ENCODE data around the gene PLCXD3.

Gene PLCXD3

GRCh38 chr5:41279040-41279439, 231.4 kb downstream of the PLCXD3 start:
- no peaks in the 10 kb centered on the region for H4K20me1 ChIP-seq (ENCODE audit: insufficient read depth, low read length, poor library complexity, severe bottlenecking)
- no peak for TF ChIP-seq EZH2phosphoT487 (IDR thresholded peaks at IDR 0.05; ENCODE audit: borderline replicate concordance)
- TF ChIP-seq CTCF (conservative IDR thresholded peaks at IDR 0.05; ENCODE audit: low read length) = no peak
- H3K4me2 ChIP-seq (ENCODE audit: low read depth, low read length, poor library complexity, severe bottlenecking) = no peak overlapping the region
- no peaks in the 10 kb centered on the region for H3K27me3 ChIP-seq (ENCODE audit: insufficient read depth, low read length, poor library complexity, severe bottlenecking)
- no peaks in the 10 kb centered on the region for H3K9me3 ChIP-seq (ENCODE audit: insufficient read depth, low read depth, low read length)
- H3K36me3 ChIP-seq (ENCODE audit: insufficient read depth, low read length) = no peaks in the 10 kb centered on the region
- H3K4me3 ChIP-seq (ENCODE audit: low read length, poor library complexity, severe bottlenecking) = no peak overlapping the region
- H3K9me2 ChIP-seq (replicated peaks; ENCODE audit: low read depth, low read length) = no peaks in the 10 kb centered on the region
- H2AFZ ChIP-seq (ENCODE audit: low read length) = no peak overlapping the region
- H3F3A ChIP-seq (ENCODE audit: low read depth) = no peaks in the 10 kb centered on the region
- no peaks in the 10 kb centered on the region for H3K79me2 ChIP-seq (ENCODE audit: insufficient read depth, low read length)
- no peak overlapping the region for H3K9ac ChIP-seq (ENCODE audit: low read depth, low read length, poor library complexity, severe bottlenecking)
- no peaks in the 10 kb centered on the region for H3K4me1 ChIP-seq (ENCODE audit: insufficient read depth, low read length, poor library complexity, severe bottlenecking)

- no peaks in the 10 kb centered on the region for H3K27me3 ChIP-seq (ENCODE audit: insufficient read depth, low read length, poor library complexity, severe bottlenecking)
- TF ChIP-seq CTCF (conservative IDR thresholded peaks at IDR 0.05; ENCODE audit: low read length) (no peak), EZH2phosphoT487 (IDR thresholded peaks at IDR 0.05; ENCODE audit: borderline replicate concordance) (no peak)
- no peaks in the 10 kb centered on the region for H4K20me1 ChIP-seq (ENCODE audit: insufficient read depth, low read length, poor library complexity, severe bottlenecking)
- H3K4me3 ChIP-seq (ENCODE audit: low read length, poor library complexity, severe bottlenecking) = no peak overlapping the region
- H3K4me1 ChIP-seq (ENCODE audit: insufficient read depth, low read length, poor library complexity, severe bottlenecking) = no peaks in the 10 kb centered on the region
- no peak overlapping the region for H3K4me2 ChIP-seq (ENCODE audit: low read depth, low read length, poor library complexity, severe bottlenecking)
- H3K79me2 ChIP-seq (ENCODE audit: insufficient read depth, low read length) = no peaks in the 10 kb centered on the region
- no peaks in the 10 kb centered on the region for H3K9me3 ChIP-seq (ENCODE audit: insufficient read depth, low read depth, low read length)
- H3K9ac ChIP-seq (ENCODE audit: low read depth, low read length, poor library complexity, severe bottlenecking) = no peak overlapping the region
- no peaks in the 10 kb centered on the region for H3K9me2 ChIP-seq (replicated peaks; ENCODE audit: low read depth, low read length)
- H2AFZ ChIP-seq (ENCODE audit: low read length) = no peak overlapping the region
- no peaks in the 10 kb centered on the region for H3F3A ChIP-seq (ENCODE audit: low read depth)
- no peaks in the 10 kb centered on the region for H3K36me3 ChIP-seq (ENCODE audit: insufficient read depth, low read length)
These were observed 232.7 kb downstream of the PLCXD3 start for GRCh38 chr5:41277476-41278245.

GRCh38 chr5:41275813-41276512, 234.4 kb downstream of the PLCXD3 start:
- no peak for TF ChIP-seq CTCF (conservative IDR thresholded peaks at IDR 0.05; ENCODE audit: low read length)
- no peak for TF ChIP-seq EZH2phosphoT487 (IDR thresholded peaks at IDR 0.05; ENCODE audit: borderline replicate concordance)
- no peaks in the 10 kb centered on the region for H3F3A ChIP-seq (ENCODE audit: low read depth)
- no peaks in the 10 kb centered on the region for H3K36me3 ChIP-seq (ENCODE audit: insufficient read depth, low read length)
- H3K9me2 ChIP-seq (replicated peaks; ENCODE audit: low read depth, low read length) = no peaks in the 10 kb centered on the region
- no peaks in the 10 kb centered on the region for H3K4me1 ChIP-seq (ENCODE audit: insufficient read depth, low read length, poor library complexity, severe bottlenecking)
- no peaks in the 10 kb centered on the region for H3K79me2 ChIP-seq (ENCODE audit: insufficient read depth, low read length)
- no peak overlapping the region for H2AFZ ChIP-seq (ENCODE audit: low read length)
- no peaks in the 10 kb centered on the region for H3K27me3 ChIP-seq (ENCODE audit: insufficient read depth, low read length, poor library complexity, severe bottlenecking)
- no peaks in the 10 kb centered on the region for H4K20me1 ChIP-seq (ENCODE audit: insufficient read depth, low read length, poor library complexity, severe bottlenecking)
- H3K9ac ChIP-seq (ENCODE audit: low read depth, low read length, poor library complexity, severe bottlenecking) = no peak overlapping the region
- H3K9me3 ChIP-seq (ENCODE audit: insufficient read depth, low read depth, low read length) = no peaks in the 10 kb centered on the region
- no peak overlapping the region for H3K4me2 ChIP-seq (ENCODE audit: low read depth, low read length, poor library complexity, severe bottlenecking)
- H3K4me3 ChIP-seq (ENCODE audit: low read length, poor library complexity, severe bottlenecking) = no peak overlapping the region
